T-cell (primary cell): Measurements from ENCODE around the gene VAT1. TPM values are rescaled to one million over a fixed set of nuclear protein-coding genes. Genes with fewer than 3 reads are reported as not detected.
A peak's percentile ranks its signal among the peaks of the same experiment; 100 is the strongest.
"Not testable (repeated sequence)": the region's sequence is repeated elsewhere in the genome, so short reads cannot be mapped to it uniquely, and the experiment has no call there.

Source experiments
- ATAC-seq, 4 experiments: fragments of 200-7000 bp in 3 of 4; fragments of 150-1000 bp in 1 of 4; cut with Tn5 transposase; replicated peaks in 1 of 4; 1 replicate in 3 of 4; 2 replicates in 1 of 4; pipeline ENCODE4 v1.10.0; 2021; ENCODE audit warnings: moderate library complexity in 3 of 4, mild to moderate bottlenecking in 2 of 4, moderate number of reproducible peaks in 1 of 4
- CTCF ChIA-PET, 2 donors: fragments of 300-600 bp; sonication (Branson Sonifier 250); formaldehyde crosslinking; loops; one replicate each; lab custom pipeline; 2022; ENCODE audit warnings: antibody characterized with exemption in 2 of 2; lab: Charles Lee
- POLR2A ChIA-PET, 2 donors: fragments of 300-600 bp; sonication (Branson Sonifier 250); formaldehyde crosslinking; loops; one replicate each; lab custom pipeline; 2022; ENCODE audit warnings: antibody characterized with exemption in 2 of 2; lab: Charles Lee
- DNase-seq, 35 experiments: peaks; one replicate each; pipeline versions ENCODE4 v3.0.0 to v3.0.0-alpha.2; 2013 to 2023
- H3K27ac ChIP-seq: one replicate; pipeline ENCODE4 v1.5.1; 2013; ENCODE audit warnings: low read length
- H3K27me3 ChIP-seq, 2 experiments: replicated peaks in 1 of 2; 1 replicate in 1 of 2; 2 replicates in 1 of 2; pipeline versions ENCODE4 v1.6.1 to v1.7.0; 2013; ENCODE audit warnings: low read length in 1 of 2, mixed read lengths in 1 of 2; ENCODE audit not compliant: control insufficient read depth in 2 of 2, insufficient read depth in 2 of 2; ENCODE audit errors: extremely low read depth in 1 of 2
- H3K36me3 ChIP-seq, 2 donors: 1 replicate in 1 of 2; 2 replicates in 1 of 2; pipeline versions ENCODE4 v1.6.1 to v1.7.0; 2013; ENCODE audit warnings: low read length in 1 of 2; ENCODE audit not compliant: control insufficient read depth in 2 of 2, insufficient read depth in 1 of 2; ENCODE audit errors: extremely low read depth in 1 of 2
- H3K4me1 ChIP-seq, 2 experiments: 1 replicate in 1 of 2; 2 replicates in 1 of 2; pipeline versions ENCODE4 v1.6.1 to v1.7.0; 2013; ENCODE audit warnings: low read length in 2 of 2, mixed read lengths in 1 of 2; ENCODE audit not compliant: insufficient read depth in 2 of 2, control insufficient read depth in 1 of 2; ENCODE audit errors: extremely low read depth in 1 of 2
- H3K4me3 ChIP-seq, 2 donors: 1 replicate in 1 of 2; 2 replicates in 1 of 2; pipeline versions ENCODE4 v1.5.1 to v1.7.0; 2013; ENCODE audit warnings: mild to moderate bottlenecking in 2 of 2, low read length in 1 of 2, moderate library complexity in 1 of 2; ENCODE audit not compliant: control insufficient read depth in 1 of 2; ENCODE audit errors: extremely low read depth in 1 of 2
- H3K9me3 ChIP-seq: 2 replicates; pipeline ENCODE4 v1.7.0; 2013
- H3K27ac Mint-ChIP-seq, 2 donors: one replicate each; pipeline ENCODE4 v1.8.0; 2020 to 2021; ENCODE audit warnings: mild to moderate bottlenecking in 2 of 2, mixed read lengths in 2 of 2
- H3K27me3 Mint-ChIP-seq, 2 donors: one replicate each; pipeline ENCODE4 v1.8.0; 2021 to 2022; ENCODE audit warnings: mixed read lengths in 2 of 2
- H3K36me3 Mint-ChIP-seq: one replicate; pipeline ENCODE4 v1.8.0; 2021; ENCODE audit warnings: mixed read lengths
- H3K4me1 Mint-ChIP-seq, 3 donors: one replicate each; pipeline ENCODE4 v1.8.0; 2020 to 2022; ENCODE audit warnings: mixed read lengths in 3 of 3, mild to moderate bottlenecking in 1 of 3
- H3K4me3 Mint-ChIP-seq, 3 donors: one replicate each; pipeline ENCODE4 v1.8.0; 2020 to 2022; ENCODE audit warnings: mild to moderate bottlenecking in 3 of 3, mixed read lengths in 3 of 3, moderate library complexity in 3 of 3
- H3K9me3 Mint-ChIP-seq, 3 donors: one replicate each; pipeline ENCODE4 v1.8.0; 2020 to 2022; ENCODE audit warnings: mixed read lengths in 3 of 3
- WGBS: methylation state at CpG from one replicate; pipeline ENCODE4 v1.1.5; 2013; ENCODE audit warnings: missing lambda C conversion rate; ENCODE audit not compliant: insufficient coverage; 5-methylcytosine and 5-hydroxymethylcytosine counted together
- total RNA-seq, 35 experiments: library from RNA in 6 of 35; stranded (reverse) in 6 of 35; fragments of 120-200 nt in 1 of 35; gene quantifications; one replicate each; pipeline versions ENCODE4 v1.2.1 to v1.2.4 and lab custom pipeline; 2013 to 2026

The VAT1 gene
- total RNA-seq, 5 donors from 2014 or later (not counting 1 experiment from before 2014, with no cell fraction given), result 26.4 to 62.6 (median 48.5) TPM

DNA sequence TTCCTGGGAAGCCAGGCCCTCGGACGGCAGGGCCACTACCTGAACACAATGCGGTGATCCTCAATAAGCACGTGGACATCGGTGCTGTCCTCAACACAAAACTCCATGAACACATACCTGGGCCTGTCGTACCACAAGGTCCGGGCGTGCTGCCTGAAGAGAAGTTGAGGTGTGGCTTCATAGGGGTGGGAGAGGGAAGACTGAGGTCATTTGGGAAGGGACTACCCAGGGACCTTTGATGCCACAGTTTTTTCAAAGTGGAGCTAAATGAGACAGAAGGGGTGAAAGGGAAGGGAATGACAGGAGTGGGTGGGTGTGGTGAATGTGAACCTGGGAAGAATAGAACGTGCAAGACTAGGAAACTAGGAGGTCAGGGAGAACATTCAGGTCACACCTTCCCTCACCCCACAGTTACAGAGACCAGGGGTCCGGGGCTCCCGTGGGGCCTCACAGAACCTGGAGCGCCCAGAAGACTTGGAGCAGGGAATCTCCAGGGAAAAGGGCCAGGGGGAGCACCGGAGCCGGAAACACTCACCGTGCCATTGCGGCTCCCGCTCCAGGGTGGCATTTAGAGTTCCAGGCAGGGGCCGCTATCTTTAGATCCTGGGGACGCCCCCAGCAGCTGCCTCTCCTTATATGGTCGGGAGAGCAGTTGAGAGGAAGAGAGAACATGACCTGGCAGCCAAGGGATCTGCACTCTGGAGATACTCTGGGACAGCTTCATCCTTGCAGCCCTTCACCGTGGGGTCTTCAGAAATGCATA is 42.5 kb downstream of the VAT1 start, which contains the start of gene PTGES3L:
PTGES3L (minus strand) TSS at position 570 of the 763 bp plus-strand sequence; CDS start at position 543, 27 bp downstream.
- no peaks in the 10 kb centered on the region for H3K27me3 ChIP-seq
- Mint-ChIP-seq H3K36me3 (peaks cover 4% of the 10 kb centered on the region), H3K4me3 (peak within 1 kb of the TSS; percentile 97 to 99 (median 98)), H3K27me3 (no peaks in the 10 kb centered on the region), H3K27ac (peak within 1 kb of the TSS; percentile 96 to 97), H3K4me1 (peaks cover 32 to 36% (median 35%) of the 10 kb centered on the region in 3 donors), H3K9me3 (no peaks in the 10 kb centered on the region)
- peak within 1 kb of the TSS; percentile 60 for H3K27ac ChIP-seq
- ChIA-PET POLR2A (no interaction called here), CTCF (interaction anchor here in 1 of 2 donors (0.6 kb wide), 2 partner anchors 130 to 705 kb away, joined by 4 read pairs; no protein-coding TSS in a partner anchor)
- 24% methylated on average over 9 of the region's 21 CpGs for WGBS
- ATAC-seq, result peak; percentile 10 to 36 (median 24)
- H3K9me3 ChIP-seq, result no peaks in the 10 kb centered on the region
- H3K4me3 ChIP-seq, result peak within 1 kb of the TSS; percentile 69 to 83
- peak in 3 of 35 experiments; percentile 10 to 24 (median 13) for DNase-seq
- peaks cover 0 to 3% of the 10 kb centered on the region in 2 donors for H3K36me3 ChIP-seq
- peaks cover 13 to 23% of the 10 kb centered on the region in 2 experiments for H3K4me1 ChIP-seq

DNA sequence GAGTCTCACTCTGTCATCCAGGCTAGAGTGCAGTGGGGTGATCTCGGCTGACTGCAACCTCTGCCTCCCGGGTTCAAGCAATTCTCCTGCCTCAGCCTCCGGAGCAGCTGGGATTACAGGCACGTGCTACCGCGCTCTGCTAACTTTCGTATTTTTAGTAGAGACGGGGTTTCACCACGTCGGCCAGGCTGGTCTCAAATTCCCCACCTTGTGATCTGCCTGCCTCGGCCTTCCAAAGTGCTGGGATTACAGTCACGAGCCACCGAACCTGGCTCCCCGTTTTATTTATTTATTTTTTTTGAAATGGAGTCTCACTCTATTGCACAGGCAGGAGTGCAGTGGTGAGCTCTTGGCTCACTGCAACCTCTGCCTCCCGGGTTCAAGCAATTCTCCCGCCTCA is 46.5 kb downstream of the VAT1 start:
- H3K27ac Mint-ChIP-seq, ATAC-seq, H3K4me3 ChIP-seq, POLR2A ChIA-PET, H3K9me3 Mint-ChIP-seq, H3K27ac ChIP-seq, H3K36me3 ChIP-seq, CTCF ChIA-PET, H3K36me3 Mint-ChIP-seq, H3K4me1 ChIP-seq, H3K27me3 Mint-ChIP-seq, H3K9me3 ChIP-seq, H3K4me3 Mint-ChIP-seq, DNase-seq, H3K27me3 ChIP-seq: not testable (repeated sequence)
- WGBS, result 96% methylated on average over 10 of the region's 16 CpGs
- peaks cover 12 to 19% (median 14%) of the 10 kb centered on the region in 3 donors for H3K4me1 Mint-ChIP-seq

DNA sequence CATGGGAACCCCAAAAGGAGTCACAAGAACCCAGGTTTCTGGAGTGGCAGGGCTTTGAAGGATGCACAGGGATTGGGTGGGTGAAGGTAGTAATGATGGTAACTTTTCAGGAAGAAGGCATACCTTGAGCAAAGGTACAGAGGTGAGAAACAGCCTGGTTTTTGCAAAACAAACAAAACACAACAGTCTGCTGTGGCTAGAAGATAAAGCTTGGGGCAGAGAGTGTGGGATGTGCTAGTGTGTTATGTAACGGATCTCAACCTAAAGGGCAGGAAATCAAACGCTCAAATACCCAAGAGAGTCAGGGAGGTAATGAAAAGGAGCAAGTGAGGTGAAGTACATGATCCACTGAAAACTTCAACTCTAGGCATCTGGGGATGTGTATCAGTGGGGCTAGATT is 46.9 kb downstream of the VAT1 start:
- ChIA-PET CTCF (no interaction called here), POLR2A (no interaction called here)
- DNase-seq (no peak), ATAC-seq (no peak)
- Mint-ChIP-seq H3K27ac (no peak overlapping the region), H3K36me3 (no peaks in the 10 kb centered on the region), H3K9me3 (no peaks in the 10 kb centered on the region), H3K4me3 (no peak overlapping the region), H3K4me1 (peaks cover 10 to 14% (median 12%) of the 10 kb centered on the region in 3 donors), H3K27me3 (no peaks in the 10 kb centered on the region)
- no CpG with 5 or more reads among the region's 2 CpGs for WGBS
- Histone ChIP-seq H3K27me3 (no peaks in the 10 kb centered on the region), H3K27ac (no peak overlapping the region), H3K4me3 (no peak overlapping the region), H3K4me1 (peaks cover 3 to 8% of the 10 kb centered on the region in 2 experiments), H3K9me3 (no peaks in the 10 kb centered on the region), H3K36me3 (no peaks in the 10 kb centered on the region)

DNA sequence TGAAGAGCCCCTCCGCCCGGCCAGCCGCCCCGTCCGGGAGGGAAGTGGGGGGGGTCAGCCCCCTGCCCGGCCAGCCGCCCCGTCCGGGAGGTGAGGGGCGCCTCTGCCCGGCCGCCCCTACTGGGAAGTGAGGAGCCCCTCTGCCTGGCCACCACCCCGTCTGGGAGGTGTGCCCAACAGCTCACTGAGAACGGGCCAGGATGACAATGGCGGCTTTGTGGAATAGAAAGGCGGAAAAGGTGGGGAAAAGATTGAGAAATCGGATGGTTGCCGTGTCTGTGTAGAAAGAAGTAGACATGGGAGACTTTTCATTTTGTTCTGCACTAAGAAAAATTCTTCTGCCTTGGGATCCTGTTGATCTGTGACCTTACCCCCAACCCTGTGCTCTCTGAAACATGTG is 48.9 kb downstream of the VAT1 start:
- H3K27ac ChIP-seq, CTCF ChIA-PET, H3K4me1 ChIP-seq, H3K27me3 ChIP-seq, POLR2A ChIA-PET, DNase-seq, ATAC-seq, H3K36me3 ChIP-seq, H3K27me3 Mint-ChIP-seq, H3K4me1 Mint-ChIP-seq, H3K36me3 Mint-ChIP-seq, H3K4me3 Mint-ChIP-seq, H3K4me3 ChIP-seq, H3K27ac Mint-ChIP-seq, H3K9me3 Mint-ChIP-seq, H3K9me3 ChIP-seq: not testable (repeated sequence)
- WGBS, result no CpG with 5 or more reads among the region's 18 CpGs

DNA sequence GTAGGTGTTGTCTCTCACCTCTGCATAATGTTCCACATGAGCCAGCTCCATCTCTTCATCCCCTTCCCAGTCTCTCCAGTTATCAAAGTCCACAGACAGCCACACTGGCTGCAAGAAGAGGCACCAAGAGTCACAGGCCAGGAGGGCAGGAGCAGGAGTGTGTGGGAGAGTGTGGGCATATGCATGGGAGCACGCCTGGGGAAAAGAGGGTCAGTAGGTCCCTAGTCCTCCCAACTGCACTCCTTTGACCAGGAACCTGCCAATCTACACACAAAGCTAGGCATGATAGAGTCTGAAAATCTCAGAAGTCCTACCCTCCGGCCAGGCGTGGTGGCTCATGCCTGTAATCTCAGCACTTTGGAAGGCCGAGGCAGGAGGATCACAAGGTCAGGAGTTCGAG is 50.6 kb downstream of the VAT1 start:
- POLR2A ChIA-PET, result no interaction called here
- WGBS, result 94% methylated on average over 4 of the region's 5 CpGs
- Histone ChIP-seq H3K9me3 (no peaks in the 10 kb centered on the region), H3K4me1 (no peaks in the 10 kb centered on the region), H3K36me3 (no peaks in the 10 kb centered on the region), H3K27ac (no peak overlapping the region), H3K4me3 (no peak overlapping the region), H3K27me3 (no peaks in the 10 kb centered on the region)
- H3K27ac Mint-ChIP-seq, result no peak overlapping the region
- no peaks in the 10 kb centered on the region for H3K4me1 Mint-ChIP-seq
- H3K9me3 Mint-ChIP-seq, result no peaks in the 10 kb centered on the region
- no peaks in the 10 kb centered on the region for H3K27me3 Mint-ChIP-seq
- CTCF ChIA-PET, result interaction anchor here in 1 of 2 donors (0.7 kb wide), 1 partner anchor 153 kb away, joined by 4 read pairs; no protein-coding TSS in a partner anchor
- no peaks in the 10 kb centered on the region for H3K36me3 Mint-ChIP-seq
- no peak overlapping the region for H3K4me3 Mint-ChIP-seq
- DNase-seq, result no peak
- ATAC-seq, result no peak

DNA sequence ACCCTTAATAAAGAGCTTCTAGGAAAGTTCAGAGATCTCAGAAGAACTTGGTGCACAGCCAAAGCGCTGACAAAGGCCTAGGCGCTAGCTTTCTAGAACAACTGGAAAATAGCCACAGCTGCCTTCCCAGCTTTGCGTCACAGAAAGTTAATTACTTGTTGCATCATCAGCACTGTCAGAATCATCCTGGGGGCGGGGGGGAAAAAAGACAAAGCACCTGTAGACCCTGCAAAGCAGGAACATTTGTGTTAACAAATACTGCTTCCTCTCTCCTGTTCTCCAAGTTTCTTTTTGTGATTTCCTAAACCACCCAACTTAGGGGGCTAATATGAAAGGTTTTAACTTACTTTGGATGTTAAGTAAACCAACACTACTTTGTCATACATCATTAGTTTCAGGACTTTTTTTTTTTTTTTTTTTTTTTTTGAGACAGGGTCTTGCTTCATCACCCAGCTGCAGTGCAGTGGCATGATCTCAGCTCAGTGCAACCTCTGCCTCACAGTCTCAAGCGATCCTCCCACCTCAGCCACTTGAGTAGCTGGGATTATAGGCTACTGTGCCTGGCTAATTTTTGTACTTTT is 53.1 kb downstream of the VAT1 start:
- no peaks in the 10 kb centered on the region for H3K27me3 Mint-ChIP-seq
- ATAC-seq (no peak), DNase-seq (no peak)
- Histone ChIP-seq H3K27ac (no peak overlapping the region), H3K4me3 (no peak overlapping the region), H3K27me3 (peaks cover 0 to 2% of the 10 kb centered on the region in 2 experiments), H3K36me3 (no peaks in the 10 kb centered on the region), H3K9me3 (no peaks in the 10 kb centered on the region), H3K4me1 (peaks cover 0 to 7% of the 10 kb centered on the region in 2 experiments)
- 100% methylated on average over 2 of the region's 5 CpGs for WGBS
- H3K4me3 Mint-ChIP-seq, result no peak overlapping the region
- H3K27ac Mint-ChIP-seq, result no peak overlapping the region
- H3K36me3 Mint-ChIP-seq, result no peaks in the 10 kb centered on the region
- H3K4me1 Mint-ChIP-seq, result peaks cover 5 to 6% (median 6%) of the 10 kb centered on the region in 3 donors
- POLR2A ChIA-PET, result interaction anchor here in 1 of 2 donors (0.6 kb wide), 1 partner anchor 14 kb away, joined by 5 read pairs; no protein-coding TSS in a partner anchor
- CTCF ChIA-PET, result interaction anchor here in 1 of 2 donors (0.5 to 0.6 kb wide), 2 partner anchors 170 to 244 kb away, joined by 3 to 7 read pairs; no protein-coding TSS in a partner anchor
- H3K9me3 Mint-ChIP-seq, result no peaks in the 10 kb centered on the region
